ENCODE data around the gene ASH1L.
"Not testable (repeated sequence)": the region's sequence is repeated elsewhere in the genome, so short reads cannot be mapped to it uniquely, and the experiment has no call there.

The ASH1L gene

DNA sequence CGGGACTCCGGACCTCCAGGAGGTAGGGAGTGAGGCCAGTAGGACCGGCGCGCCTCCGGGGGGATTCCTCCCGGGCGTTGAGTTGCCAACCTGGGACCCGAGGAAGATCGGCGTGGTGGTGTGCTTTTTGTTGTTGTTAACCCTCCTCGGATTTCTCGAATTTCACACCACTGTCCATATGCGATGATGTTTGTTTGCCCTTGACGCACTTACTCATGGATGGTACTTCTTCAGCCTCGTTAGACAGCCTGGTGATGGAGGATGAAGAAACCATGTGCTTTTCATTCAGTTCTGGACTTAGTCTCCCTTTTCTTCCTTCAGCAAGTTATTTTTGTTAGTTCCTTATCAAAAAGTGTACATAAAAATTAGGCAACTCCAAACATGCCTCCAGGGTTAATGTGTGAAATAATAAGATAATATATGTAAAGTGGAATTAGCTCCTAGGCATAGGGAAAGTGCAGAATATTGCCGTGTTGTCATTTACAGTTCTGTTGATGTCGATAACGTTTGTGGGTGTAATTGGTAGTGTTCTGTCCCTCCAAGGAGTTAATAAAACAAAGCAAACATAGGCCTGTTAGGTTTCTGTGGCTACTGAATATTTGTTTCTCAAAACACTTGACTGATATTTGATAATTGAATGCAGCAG, 897 bp upstream of the ASH1L start:
- not testable (repeated sequence) for DNase-seq (ENCODE audit: low read depth in 1 of 2, low spot score in 1 of 2)

GRCh38 chr1:155561779-155562580, 623 bp downstream of the ASH1L start:
- peak; percentile 30 to 36 for DNase-seq (ENCODE audit: low read depth in 1 of 2, low spot score in 1 of 2)

GRCh38 chr1:155555915-155556314, 6.7 kb downstream of the ASH1L start:
- DNase-seq (ENCODE audit: low read depth in 1 of 2, low spot score in 1 of 2): no peak

DNA sequence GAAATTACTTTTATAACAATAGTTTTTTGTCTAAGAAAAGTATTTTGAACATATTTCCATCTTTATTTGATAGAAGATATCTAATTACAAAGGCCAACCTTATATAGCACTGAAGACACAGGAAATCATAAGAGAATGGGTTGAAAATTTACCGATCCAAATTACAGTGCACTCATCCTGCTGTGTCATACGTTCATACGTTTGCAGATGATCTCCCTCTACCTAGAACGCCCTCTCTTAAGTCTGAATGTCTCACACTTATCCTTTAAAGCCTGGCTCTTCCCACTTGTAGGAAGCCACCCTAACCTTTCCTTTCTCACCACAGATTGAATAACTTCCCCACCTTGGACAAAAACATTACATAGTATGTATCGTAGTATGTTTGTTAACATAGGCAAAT, 9.3 kb downstream of the ASH1L start:
- no peak for DNase-seq (ENCODE audit: low read depth in 1 of 2, low spot score in 1 of 2)

- DNase-seq (ENCODE audit: low read depth in 1 of 2, low spot score in 1 of 2): no peak
Observed at GRCh38 chr1:155548706-155549105, 13.9 kb downstream of the ASH1L start.

DNA sequence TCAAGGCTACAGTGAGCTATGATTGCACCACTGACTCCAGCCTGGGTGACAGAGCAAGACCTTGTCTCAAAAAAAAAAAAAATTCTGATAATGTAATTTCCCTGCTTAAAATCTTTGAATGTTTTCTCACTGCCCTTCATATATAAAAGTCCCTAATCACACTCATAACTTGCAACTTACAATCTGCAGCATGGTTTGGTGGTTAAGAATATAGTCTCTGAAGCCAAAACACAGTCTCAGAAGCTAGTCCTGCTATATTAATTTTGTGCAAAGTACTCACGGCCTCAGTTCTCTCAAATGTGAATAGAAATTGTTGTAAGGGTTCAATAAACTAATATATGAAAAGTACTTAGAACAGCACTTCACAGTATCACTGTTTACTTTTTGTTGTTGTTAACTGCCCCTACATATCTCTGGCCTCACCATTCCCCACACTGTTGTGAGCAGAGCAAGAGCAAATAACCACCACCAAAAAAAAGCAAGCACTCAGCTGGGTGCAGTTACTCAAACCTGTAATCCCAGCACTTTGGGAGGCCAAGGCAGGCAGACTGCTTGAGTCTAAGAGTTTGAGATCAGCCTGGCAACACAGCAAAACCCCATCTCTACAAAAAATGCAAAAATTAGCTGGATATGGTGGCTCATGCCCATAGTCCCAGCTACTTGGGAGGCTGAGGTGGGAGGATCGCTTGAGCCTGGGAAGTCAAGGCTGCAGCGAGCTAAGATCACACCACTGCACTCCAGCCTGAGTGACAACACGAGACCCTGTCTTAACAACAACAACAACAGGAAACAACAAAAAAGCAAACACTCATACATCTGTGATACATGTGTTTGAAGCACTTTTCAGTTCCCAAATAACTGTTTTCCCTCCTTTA, 22.4 kb downstream of the ASH1L start:
- DNase-seq (ENCODE audit: low read depth in 1 of 2, low spot score in 1 of 2): no peak

- no peak for DNase-seq (ENCODE audit: low read depth in 1 of 2, low spot score in 1 of 2)
Observed at GRCh38 chr1:155537193-155537592, 25.4 kb downstream of the ASH1L start.

- no peak for DNase-seq (ENCODE audit: low read depth in 1 of 2, low spot score in 1 of 2)
Observed at GRCh38 chr1:155531624-155532023, 31.0 kb downstream of the ASH1L start.

GRCh38 chr1:155529929-155530328, 32.7 kb downstream of the ASH1L start:
- no peak for DNase-seq (ENCODE audit: low read depth in 1 of 2, low spot score in 1 of 2)

DNA sequence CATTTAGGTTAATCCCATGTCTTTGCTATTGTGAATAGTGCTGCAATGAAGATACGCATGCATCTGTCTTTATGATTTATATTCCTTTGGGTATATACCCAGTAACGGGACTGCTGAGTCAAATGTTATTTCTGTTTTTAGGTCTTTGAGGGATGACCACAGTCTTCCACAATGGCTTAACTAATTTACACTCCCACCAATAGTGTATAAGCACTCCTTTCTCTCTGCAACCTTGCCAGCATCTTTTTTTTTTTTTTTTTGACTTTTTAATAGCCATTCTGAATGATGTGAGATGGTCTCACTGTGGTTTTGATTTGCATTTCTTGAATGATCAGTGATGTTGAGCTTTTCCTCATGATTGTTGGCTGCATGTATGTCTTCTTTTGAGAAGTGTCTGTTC, 33.5 kb downstream of the ASH1L start:
- no peak for DNase-seq (ENCODE audit: low read depth in 1 of 2, low spot score in 1 of 2)

DNA sequence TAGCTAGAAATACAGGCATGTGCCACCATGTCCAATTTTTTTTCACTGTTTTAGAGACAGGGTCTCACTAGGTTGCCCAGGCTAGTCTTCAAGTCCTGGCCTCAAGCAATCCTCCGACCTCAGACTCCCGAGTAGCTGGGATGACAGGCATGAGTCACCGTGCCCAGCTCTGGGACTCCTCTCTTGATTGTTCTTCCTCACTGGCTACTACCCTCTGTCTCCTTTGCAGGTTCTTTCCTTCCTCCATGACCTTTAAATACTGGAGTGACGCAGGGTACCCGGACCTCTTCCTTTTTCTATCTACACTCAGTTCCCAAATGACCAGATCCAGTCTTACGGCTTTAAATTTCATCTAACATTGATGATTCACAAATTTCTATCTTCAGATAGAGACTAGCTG, 34.9 kb downstream of the ASH1L start:
- no peak for DNase-seq (ENCODE audit: low read depth in 1 of 2, low spot score in 1 of 2)

DNA sequence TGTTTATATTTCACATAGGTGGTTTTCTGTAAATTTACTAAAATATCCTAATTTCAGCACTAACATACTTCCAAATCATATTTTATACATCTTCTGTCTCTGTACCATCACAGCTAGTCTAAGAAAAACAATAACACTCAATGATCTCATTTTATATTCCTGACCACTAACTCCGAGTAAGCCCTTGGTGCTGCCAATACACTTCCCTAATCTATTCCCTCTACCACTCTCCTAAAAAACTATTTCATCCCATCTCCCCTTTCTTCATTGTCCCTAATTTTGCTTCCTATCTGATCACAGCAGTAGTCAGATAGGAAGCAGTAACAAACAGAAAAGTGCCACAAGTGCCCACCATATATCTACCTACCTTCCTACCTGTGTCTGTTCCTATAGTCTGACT, 36.2 kb downstream of the ASH1L start:
- no peak for DNase-seq (ENCODE audit: low read depth in 1 of 2, low spot score in 1 of 2)

DNA sequence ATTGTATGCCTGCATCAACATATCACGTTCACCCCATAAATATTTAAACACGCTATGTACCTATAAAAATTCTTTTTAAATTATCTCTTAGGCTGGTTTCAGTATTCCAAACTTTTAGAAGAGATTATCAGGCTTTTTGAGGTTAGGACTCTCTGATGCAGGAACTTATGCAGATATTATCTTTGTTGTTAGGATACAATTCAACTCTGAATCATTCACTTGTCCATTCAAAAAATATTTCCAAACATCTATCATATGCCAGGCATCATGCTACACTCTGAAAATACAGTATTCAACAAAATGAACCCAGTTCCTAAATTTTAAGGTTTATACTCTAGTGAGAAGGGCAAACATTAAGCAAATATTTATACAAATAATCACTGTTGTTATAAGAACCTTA, 40.5 kb downstream of the ASH1L start:
- no peak for DNase-seq (ENCODE audit: low read depth in 1 of 2, low spot score in 1 of 2)

DNA sequence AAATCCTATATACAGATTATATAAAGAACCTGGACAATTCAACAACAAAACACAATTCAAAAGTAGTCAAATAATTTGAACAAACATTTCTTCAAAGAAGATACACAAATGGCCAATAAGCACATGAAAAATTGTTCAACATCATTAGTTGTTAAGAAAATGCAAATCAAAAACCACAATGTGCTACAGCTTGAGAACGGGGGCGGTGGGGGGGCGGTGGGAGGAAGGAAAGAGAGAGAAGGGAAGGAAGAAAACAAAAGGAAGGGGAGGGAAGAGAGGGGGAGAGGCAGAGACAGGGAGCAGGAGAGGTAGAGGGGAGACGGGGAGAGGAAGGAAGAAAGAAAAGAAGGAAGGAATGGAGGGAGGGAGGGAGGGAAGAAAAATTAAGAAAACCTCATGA, 44.1 kb downstream of the ASH1L start:
- DNase-seq (ENCODE audit: low read depth in 1 of 2, low spot score in 1 of 2): no peak

DNA sequence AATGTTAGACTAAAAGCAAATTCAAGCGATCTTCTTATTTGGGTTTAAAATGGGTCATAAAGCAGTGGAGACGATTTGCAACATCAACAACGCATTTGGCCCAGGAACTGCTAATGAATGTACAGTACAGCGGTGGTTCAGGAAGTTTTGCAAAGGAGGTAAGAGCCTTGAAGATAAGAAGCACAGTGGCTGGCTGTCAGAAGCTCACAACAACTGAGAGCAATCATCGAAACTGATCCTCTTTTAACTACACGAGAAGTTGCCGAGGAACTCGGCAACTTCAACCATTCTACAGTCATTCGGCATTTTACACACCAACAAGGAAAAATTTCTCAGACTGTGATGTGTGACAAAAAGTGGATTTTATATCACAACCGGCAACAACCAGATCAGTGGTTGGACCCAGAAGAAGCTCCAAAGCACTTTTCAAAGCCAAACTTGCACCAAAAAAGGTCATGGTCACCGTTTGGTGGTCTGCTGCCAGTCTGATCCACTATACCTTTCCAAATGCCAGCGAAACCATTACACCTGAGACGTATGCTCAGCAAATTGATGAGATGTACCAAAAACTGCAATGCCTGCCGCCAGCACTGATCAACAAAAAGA, 47.9 kb downstream of the ASH1L start:
- DNase-seq (ENCODE audit: low read depth in 1 of 2, low spot score in 1 of 2): peak in 1 of 2 donors; percentile 15

GRCh38 chr1:155513300-155513916, 49.2 kb downstream of the ASH1L start:
- no peak for DNase-seq (ENCODE audit: low read depth in 1 of 2, low spot score in 1 of 2)

DNA sequence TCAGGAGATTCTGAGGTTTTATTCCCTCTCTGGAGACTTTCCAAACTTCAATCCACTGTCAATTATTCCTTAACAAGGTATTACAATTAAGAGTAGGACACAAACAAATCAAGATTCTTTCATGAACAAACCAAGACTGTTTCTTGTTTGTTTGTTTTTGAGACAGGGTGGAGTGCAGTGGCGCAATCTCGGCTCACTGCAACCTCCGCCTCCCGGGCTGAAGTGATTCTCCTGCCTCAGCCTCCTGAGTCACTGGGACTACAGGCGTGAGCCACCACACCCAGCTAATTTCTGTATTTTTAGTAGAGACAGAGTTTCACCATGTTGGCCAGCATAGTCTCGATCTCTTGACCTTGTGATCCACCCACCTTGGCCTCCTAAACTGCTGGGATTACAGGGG, 51.2 kb downstream of the ASH1L start:
- DNase-seq (ENCODE audit: low read depth in 1 of 2, low spot score in 1 of 2): not testable (repeated sequence)

GRCh38 chr1:155509064-155509463, 53.5 kb downstream of the ASH1L start:
- DNase-seq (ENCODE audit: low read depth in 1 of 2, low spot score in 1 of 2): no peak

DNA sequence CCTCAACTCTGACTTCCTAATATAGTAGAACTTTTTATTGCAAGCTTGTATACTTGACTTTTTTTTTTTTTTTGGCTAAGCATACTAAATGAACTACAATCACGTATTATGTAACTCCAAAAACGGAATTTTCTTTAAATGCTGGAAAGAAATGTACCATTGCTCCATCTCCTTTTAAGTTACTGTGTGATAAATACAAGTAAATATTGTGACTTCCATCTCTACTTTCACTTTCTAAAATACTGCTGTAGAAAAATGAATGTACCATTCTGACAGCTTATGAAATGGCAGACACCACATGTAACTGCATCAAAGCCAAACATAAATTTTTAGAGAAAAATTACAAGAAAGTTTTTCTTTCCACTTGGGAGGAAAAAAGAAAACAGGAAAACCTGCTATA, 54.7 kb downstream of the ASH1L start:
- no peak for DNase-seq (ENCODE audit: low read depth in 1 of 2, low spot score in 1 of 2)

GRCh38 chr1:155505963-155506362, 56.6 kb downstream of the ASH1L start:
- DNase-seq (ENCODE audit: low read depth in 1 of 2, low spot score in 1 of 2): not testable (repeated sequence)

GRCh38 chr1:155504207-155504606, 58.4 kb downstream of the ASH1L start:
- DNase-seq (ENCODE audit: low read depth in 1 of 2, low spot score in 1 of 2): no peak
